GM23338 (cell line): ENCODE data around the gene UBE2H. TPM values are rescaled to one million over a fixed set of nuclear protein-coding genes. Genes with fewer than 3 reads are reported as not detected.

Experiments
- ATAC-seq: fragments of 200-7000 bp; cut with Tn5 transposase; 3 replicates; pipeline ENCODE4 v1.9.1; 2020
- DNase-seq: peaks from one replicate; pipeline ENCODE4 v3.0.0-alpha.2; 2015; ENCODE audit warnings: low spot score
- H2AFZ ChIP-seq: fragments of 200-600 bp; sonication (generic); 2 replicates; pipeline ENCODE4 v1.8.0; 2016; ENCODE audit warnings: antibody characterized with exemption, mild to moderate bottlenecking, moderate library complexity
- H3F3A ChIP-seq: fragments of 200-600 bp; sonication (generic); replicated peaks from 2 replicates; pipeline ENCODE4 v1.8.0; 2017; ENCODE audit warnings: antibody characterized with exemption, mixed run types, low read depth
- H3K27ac ChIP-seq: fragments of 200-600 bp; sonication (generic); 2 replicates; pipeline ENCODE4 v1.6.1; 2016; ENCODE audit warnings: low read depth
- H3K27me3 ChIP-seq: fragments of 200-600 bp; sonication (generic); 2 replicates; pipeline ENCODE4 v1.8.0; 2016; ENCODE audit warnings: mild to moderate bottlenecking, mixed run types, moderate library complexity; ENCODE audit not compliant: insufficient read depth
- H3K36me3 ChIP-seq: fragments of 200-600 bp; sonication (generic); 2 replicates; pipeline ENCODE4 v1.8.0; 2016; ENCODE audit warnings: mild to moderate bottlenecking; ENCODE audit not compliant: insufficient read depth
- H3K4me1 ChIP-seq: fragments of 200-600 bp; sonication (generic); 2 replicates; pipeline ENCODE4 v1.8.0; 2016; ENCODE audit warnings: mild to moderate bottlenecking, moderate library complexity; ENCODE audit not compliant: insufficient read depth
- H3K4me2 ChIP-seq: fragments of 200-600 bp; sonication (generic); 2 replicates; pipeline ENCODE4 v1.7.1; 2017; ENCODE audit warnings: mixed run types
- H3K4me3 ChIP-seq: fragments of 200-600 bp; sonication (generic); 2 replicates; pipeline ENCODE4 v1.6.1; 2016; ENCODE audit warnings: mixed run types
- H3K79me2 ChIP-seq: fragments of 200-600 bp; sonication (generic); replicated peaks from 2 replicates; pipeline ENCODE4 v1.8.0; 2017; ENCODE audit warnings: mild to moderate bottlenecking; ENCODE audit not compliant: insufficient read depth
- H3K9me2 ChIP-seq: fragments of 200-600 bp; sonication (generic); 2 replicates; pipeline ENCODE4 v1.8.0; 2017; ENCODE audit not compliant: insufficient read depth
- H4K20me1 ChIP-seq: fragments of 200-600 bp; sonication (generic); replicated peaks from 2 replicates; pipeline ENCODE4 v1.8.0; 2017; ENCODE audit warnings: mild to moderate bottlenecking; ENCODE audit not compliant: insufficient read depth
- H3K27ac Mint-ChIP-seq: 2 replicates; pipeline ENCODE4 v1.8.0; 2020; ENCODE audit warnings: inconsistent platforms, mild to moderate bottlenecking, moderate library complexity, mixed read lengths
- H3K27me3 Mint-ChIP-seq: 3 replicates; pipeline ENCODE4 v1.8.0; 2022; ENCODE audit warnings: low read depth, mild to moderate bottlenecking, moderate library complexity, mixed read lengths, inconsistent platforms; ENCODE audit not compliant: insufficient read depth, poor library complexity
- H3K36me3 Mint-ChIP-seq: 3 replicates; pipeline ENCODE4 v1.8.0; 2021; ENCODE audit warnings: low read depth, mild to moderate bottlenecking, inconsistent platforms, moderate library complexity, mixed read lengths
- H3K4me1 Mint-ChIP-seq: 3 replicates; pipeline ENCODE4 v1.8.0; 2020; ENCODE audit warnings: mild to moderate bottlenecking, inconsistent platforms, mixed read lengths
- H3K4me3 Mint-ChIP-seq: 3 replicates; pipeline ENCODE4 v1.8.0; 2021; ENCODE audit warnings: moderate library complexity, mild to moderate bottlenecking, inconsistent platforms, mixed read lengths
- H3K9me3 Mint-ChIP-seq: 3 replicates; pipeline ENCODE4 v1.8.0; 2020; ENCODE audit warnings: moderate library complexity, mild to moderate bottlenecking, inconsistent platforms, mixed read lengths
- CREB1 ChIP-seq: fragments of 250-450 bp; sonication (Bioruptor Pico); IDR thresholded peaks from 2 replicates; pipeline ENCODE4 v1.5.0; 2020; ENCODE audit warnings: low read depth, mild to moderate bottlenecking, moderate library complexity
- EZH2 ChIP-seq: fragments of 200-600 bp; sonication (generic); IDR thresholded peaks from one replicate; pipeline ENCODE4 v1.8.0; 2017; ENCODE audit warnings: antibody characterized with exemption, mild to moderate bottlenecking, low read depth; ENCODE audit not compliant: unreplicated experiment
- EZH2phosphoT487 ChIP-seq: fragments of 200-600 bp; sonication (generic); IDR thresholded peaks from one replicate; pipeline ENCODE4 v1.8.1; 2018; ENCODE audit warnings: antibody characterized with exemption; ENCODE audit not compliant: unreplicated experiment
- NANOG ChIP-seq: IDR thresholded peaks from 2 replicates; pipeline ENCODE4 v1.6.1; 2016; ENCODE audit warnings: antibody characterized with exemption, borderline replicate concordance
- STAT1 ChIP-seq: IDR thresholded peaks from one replicate; pipeline ENCODE4 v1.6.1; 2016; ENCODE audit warnings: antibody characterized with exemption; ENCODE audit not compliant: unreplicated experiment
- ZNF331 ChIP-seq: fragments of 250-450 bp; sonication (Bioruptor Pico); IDR thresholded peaks from 2 replicates; pipeline ENCODE4 v1.5.0; 2020; ENCODE audit warnings: low read depth, mild to moderate bottlenecking, moderate library complexity
- polyA plus RNA-seq: library from polyadenylated mRNA; unstranded; fragments of >200 nt; fragmentation: Nextera tagmentation; extraction: Ambion mirVana; gene quantifications from 2 replicates; pipeline ENCODE4 v1.2.1, GENCODE V29; 2016
- total RNA-seq: library from RNA; depleted of rRNA; stranded (reverse); fragments of >200 nt; shearing (Covaris generic); gene quantifications from 2 replicates; pipeline ENCODE4 v1.2.3, GENCODE V29; 2014
- TF ChIP-seq, protein P1 (sequence below), 2 experiments: fragments of 200-600 bp in 1 of 2; sonication (generic) in 1 of 2; conservative IDR thresholded peaks; 2 replicates each; pipeline versions ENCODE4 v1.5.1 to v1.6.1; 2016 to 2017; ENCODE audit warnings: antibody characterized with exemption in 2 of 2, low read depth in 2 of 2, mild to moderate bottlenecking in 2 of 2, moderate library complexity in 1 of 2
- TF ChIP-seq, protein P2 (sequence below): IDR thresholded peaks from one replicate; pipeline ENCODE4 v1.6.1; 2018; ENCODE audit warnings: antibody characterized with exemption; ENCODE audit not compliant: unreplicated experiment
- TF ChIP-seq, protein P3 (sequence below): fragments of 250-450 bp; sonication (Bioruptor Pico); IDR thresholded peaks from 2 replicates; pipeline ENCODE4 v1.5.0; 2020; ENCODE audit warnings: mild to moderate bottlenecking, moderate library complexity
- TF ChIP-seq, protein P4 (sequence below): IDR thresholded peaks from 2 replicates; pipeline ENCODE4 v1.6.1; 2016; ENCODE audit warnings: antibody characterized with exemption

UBE2H gene
- total and polyA plus RNA-seq, 2 experiments from 2014 or later, result 40.8 to 86.5 TPM

DNA sequence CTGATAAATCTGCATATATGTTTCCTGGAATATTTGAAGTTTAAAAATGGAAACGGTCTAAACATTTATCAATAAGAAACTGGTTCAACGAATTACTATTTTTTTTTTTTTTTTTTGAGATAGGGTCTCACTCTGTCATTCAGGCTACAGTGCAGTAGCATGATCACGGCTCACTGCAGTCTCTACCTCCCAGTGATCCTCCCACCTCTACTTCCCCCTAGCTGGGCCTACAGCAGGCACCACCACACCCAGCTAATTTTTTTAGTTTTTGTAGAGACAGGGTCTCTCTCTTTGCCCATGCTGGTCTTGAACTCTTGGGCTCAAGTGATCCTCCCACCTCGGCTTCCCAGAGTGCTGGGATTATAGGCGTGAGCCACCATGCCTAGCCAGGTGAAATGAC is 68.3 kb downstream of the UBE2H start:
- peaks cover 45% of the 10 kb centered on the region for H3K4me1 Mint-ChIP-seq
- H3K4me1 ChIP-seq, result peaks cover 30% of the 10 kb centered on the region
- no peaks in the 10 kb centered on the region for H3F3A ChIP-seq
- ATAC-seq (no peak), DNase-seq (no peak)
- H3K4me3 Mint-ChIP-seq, result no peak overlapping the region
- H3K79me2 ChIP-seq, result peaks cover 53% of the 10 kb centered on the region
- H3K36me3 ChIP-seq, result no peaks in the 10 kb centered on the region; the same call in 1 of the 2 replicates
- no peak overlapping the region for H3K4me2 ChIP-seq
- H4K20me1 ChIP-seq, result peaks cover 7% of the 10 kb centered on the region; the same call in 1 of the 2 replicates
- no peaks in the 10 kb centered on the region for H3K27me3 ChIP-seq
- no peak overlapping the region for H2AFZ ChIP-seq
- no peak overlapping the region for H3K27ac Mint-ChIP-seq
- H3K27ac ChIP-seq, result no peak overlapping the region; the same call in 1 of the 2 replicates
- peaks cover 3% of the 10 kb centered on the region; the same call in 2 of the 3 replicates for H3K36me3 Mint-ChIP-seq
- H3K4me3 ChIP-seq, result no peak overlapping the region
- H3K9me3 Mint-ChIP-seq, result no peaks in the 10 kb centered on the region
- TF ChIP-seq, protein P1, sequence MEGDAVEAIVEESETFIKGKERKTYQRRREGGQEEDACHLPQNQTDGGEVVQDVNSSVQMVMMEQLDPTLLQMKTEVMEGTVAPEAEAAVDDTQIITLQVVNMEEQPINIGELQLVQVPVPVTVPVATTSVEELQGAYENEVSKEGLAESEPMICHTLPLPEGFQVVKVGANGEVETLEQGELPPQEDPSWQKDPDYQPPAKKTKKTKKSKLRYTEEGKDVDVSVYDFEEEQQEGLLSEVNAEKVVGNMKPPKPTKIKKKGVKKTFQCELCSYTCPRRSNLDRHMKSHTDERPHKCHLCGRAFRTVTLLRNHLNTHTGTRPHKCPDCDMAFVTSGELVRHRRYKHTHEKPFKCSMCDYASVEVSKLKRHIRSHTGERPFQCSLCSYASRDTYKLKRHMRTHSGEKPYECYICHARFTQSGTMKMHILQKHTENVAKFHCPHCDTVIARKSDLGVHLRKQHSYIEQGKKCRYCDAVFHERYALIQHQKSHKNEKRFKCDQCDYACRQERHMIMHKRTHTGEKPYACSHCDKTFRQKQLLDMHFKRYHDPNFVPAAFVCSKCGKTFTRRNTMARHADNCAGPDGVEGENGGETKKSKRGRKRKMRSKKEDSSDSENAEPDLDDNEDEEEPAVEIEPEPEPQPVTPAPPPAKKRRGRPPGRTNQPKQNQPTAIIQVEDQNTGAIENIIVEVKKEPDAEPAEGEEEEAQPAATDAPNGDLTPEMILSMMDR (conservative IDR thresholded peaks at IDR 0.05; ENCODE audit: low read depth in 2 of 2), result no peak
- TF ChIP-seq, protein P2, sequence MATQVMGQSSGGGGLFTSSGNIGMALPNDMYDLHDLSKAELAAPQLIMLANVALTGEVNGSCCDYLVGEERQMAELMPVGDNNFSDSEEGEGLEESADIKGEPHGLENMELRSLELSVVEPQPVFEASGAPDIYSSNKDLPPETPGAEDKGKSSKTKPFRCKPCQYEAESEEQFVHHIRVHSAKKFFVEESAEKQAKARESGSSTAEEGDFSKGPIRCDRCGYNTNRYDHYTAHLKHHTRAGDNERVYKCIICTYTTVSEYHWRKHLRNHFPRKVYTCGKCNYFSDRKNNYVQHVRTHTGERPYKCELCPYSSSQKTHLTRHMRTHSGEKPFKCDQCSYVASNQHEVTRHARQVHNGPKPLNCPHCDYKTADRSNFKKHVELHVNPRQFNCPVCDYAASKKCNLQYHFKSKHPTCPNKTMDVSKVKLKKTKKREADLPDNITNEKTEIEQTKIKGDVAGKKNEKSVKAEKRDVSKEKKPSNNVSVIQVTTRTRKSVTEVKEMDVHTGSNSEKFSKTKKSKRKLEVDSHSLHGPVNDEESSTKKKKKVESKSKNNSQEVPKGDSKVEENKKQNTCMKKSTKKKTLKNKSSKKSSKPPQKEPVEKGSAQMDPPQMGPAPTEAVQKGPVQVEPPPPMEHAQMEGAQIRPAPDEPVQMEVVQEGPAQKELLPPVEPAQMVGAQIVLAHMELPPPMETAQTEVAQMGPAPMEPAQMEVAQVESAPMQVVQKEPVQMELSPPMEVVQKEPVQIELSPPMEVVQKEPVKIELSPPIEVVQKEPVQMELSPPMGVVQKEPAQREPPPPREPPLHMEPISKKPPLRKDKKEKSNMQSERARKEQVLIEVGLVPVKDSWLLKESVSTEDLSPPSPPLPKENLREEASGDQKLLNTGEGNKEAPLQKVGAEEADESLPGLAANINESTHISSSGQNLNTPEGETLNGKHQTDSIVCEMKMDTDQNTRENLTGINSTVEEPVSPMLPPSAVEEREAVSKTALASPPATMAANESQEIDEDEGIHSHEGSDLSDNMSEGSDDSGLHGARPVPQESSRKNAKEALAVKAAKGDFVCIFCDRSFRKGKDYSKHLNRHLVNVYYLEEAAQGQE, result no peak
- TF ChIP-seq NANOG, result no peak
- no peak for TF ChIP-seq EZH2phosphoT487
- no peak for TF ChIP-seq EZH2
- TF ChIP-seq, protein P3, sequence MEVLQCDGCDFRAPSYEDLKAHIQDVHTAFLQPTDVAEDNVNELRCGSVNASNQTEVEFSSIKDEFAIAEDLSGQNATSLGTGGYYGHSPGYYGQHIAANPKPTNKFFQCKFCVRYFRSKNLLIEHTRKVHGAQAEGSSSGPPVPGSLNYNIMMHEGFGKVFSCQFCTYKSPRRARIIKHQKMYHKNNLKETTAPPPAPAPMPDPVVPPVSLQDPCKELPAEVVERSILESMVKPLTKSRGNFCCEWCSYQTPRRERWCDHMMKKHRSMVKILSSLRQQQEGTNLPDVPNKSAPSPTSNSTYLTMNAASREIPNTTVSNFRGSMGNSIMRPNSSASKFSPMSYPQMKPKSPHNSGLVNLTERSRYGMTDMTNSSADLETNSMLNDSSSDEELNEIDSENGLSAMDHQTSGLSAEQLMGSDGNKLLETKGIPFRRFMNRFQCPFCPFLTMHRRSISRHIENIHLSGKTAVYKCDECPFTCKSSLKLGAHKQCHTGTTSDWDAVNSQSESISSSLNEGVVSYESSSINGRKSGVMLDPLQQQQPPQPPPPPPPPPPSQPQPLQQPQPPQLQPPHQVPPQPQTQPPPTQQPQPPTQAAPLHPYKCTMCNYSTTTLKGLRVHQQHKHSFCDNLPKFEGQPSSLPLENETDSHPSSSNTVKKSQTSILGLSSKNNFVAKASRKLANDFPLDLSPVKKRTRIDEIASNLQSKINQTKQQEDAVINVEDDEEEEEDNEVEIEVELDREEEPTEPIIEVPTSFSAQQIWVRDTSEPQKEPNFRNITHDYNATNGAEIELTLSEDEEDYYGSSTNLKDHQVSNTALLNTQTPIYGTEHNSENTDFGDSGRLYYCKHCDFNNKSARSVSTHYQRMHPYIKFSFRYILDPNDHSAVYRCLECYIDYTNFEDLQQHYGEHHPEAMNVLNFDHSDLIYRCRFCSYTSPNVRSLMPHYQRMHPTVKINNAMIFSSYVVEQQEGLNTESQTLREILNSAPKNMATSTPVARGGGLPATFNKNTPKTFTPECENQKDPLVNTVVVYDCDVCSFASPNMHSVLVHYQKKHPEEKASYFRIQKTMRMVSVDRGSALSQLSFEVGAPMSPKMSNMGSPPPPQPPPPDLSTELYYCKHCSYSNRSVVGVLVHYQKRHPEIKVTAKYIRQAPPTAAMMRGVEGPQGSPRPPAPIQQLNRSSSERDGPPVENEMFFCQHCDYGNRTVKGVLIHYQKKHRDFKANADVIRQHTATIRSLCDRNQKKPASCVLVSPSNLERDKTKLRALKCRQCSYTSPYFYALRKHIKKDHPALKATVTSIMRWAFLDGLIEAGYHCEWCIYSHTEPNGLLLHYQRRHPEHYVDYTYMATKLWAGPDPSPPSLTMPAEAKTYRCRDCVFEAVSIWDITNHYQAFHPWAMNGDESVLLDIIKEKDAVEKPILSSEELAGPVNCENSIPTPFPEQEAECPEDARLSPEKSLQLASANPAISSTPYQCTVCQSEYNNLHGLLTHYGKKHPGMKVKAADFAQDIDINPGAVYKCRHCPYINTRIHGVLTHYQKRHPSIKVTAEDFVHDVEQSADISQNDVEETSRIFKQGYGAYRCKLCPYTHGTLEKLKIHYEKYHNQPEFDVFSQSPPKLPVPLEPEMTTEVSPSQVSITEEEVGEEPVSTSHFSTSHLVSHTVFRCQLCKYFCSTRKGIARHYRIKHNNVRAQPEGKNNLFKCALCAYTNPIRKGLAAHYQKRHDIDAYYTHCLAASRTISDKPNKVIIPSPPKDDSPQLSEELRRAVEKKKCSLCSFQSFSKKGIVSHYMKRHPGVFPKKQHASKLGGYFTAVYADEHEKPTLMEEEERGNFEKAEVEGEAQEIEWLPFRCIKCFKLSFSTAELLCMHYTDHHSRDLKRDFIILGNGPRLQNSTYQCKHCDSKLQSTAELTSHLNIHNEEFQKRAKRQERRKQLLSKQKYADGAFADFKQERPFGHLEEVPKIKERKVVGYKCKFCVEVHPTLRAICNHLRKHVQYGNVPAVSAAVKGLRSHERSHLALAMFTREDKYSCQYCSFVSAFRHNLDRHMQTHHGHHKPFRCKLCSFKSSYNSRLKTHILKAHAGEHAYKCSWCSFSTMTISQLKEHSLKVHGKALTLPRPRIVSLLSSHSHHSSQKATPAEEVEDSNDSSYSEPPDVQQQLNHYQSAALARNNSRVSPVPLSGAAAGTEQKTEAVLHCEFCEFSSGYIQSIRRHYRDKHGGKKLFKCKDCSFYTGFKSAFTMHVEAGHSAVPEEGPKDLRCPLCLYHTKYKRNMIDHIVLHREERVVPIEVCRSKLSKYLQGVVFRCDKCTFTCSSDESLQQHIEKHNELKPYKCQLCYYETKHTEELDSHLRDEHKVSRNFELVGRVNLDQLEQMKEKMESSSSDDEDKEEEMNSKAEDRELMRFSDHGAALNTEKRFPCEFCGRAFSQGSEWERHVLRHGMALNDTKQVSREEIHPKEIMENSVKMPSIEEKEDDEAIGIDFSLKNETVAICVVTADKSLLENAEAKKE (CRISPR knock-in tag), result no peak
- TF ChIP-seq, protein P4, sequence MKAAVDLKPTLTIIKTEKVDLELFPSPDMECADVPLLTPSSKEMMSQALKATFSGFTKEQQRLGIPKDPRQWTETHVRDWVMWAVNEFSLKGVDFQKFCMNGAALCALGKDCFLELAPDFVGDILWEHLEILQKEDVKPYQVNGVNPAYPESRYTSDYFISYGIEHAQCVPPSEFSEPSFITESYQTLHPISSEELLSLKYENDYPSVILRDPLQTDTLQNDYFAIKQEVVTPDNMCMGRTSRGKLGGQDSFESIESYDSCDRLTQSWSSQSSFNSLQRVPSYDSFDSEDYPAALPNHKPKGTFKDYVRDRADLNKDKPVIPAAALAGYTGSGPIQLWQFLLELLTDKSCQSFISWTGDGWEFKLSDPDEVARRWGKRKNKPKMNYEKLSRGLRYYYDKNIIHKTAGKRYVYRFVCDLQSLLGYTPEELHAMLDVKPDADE, result no peak
- no peak for TF ChIP-seq CREB1 (CRISPR knock-in tag)
- TF ChIP-seq ZNF331, result no peak
- TF ChIP-seq STAT1, result no peak
- no peaks in the 10 kb centered on the region for H3K9me2 ChIP-seq
- peaks cover 2% of the 10 kb centered on the region for H3K27me3 Mint-ChIP-seq
